Endodermal cell (in vitro differentiated cells): ENCODE measurements around the gene DPH7. TPM values are rescaled to one million over a fixed set of nuclear protein-coding genes. Genes with fewer than 3 reads are reported as not detected.
"Not testable (repeated sequence)": the region's sequence is repeated elsewhere in the genome, so short reads cannot be mapped to it uniquely, and the experiment has no call there.

Experiments
- DNase-seq: peaks from one replicate; pipeline ENCODE4 v3.0.0-alpha.2; 2017
- H3K27ac ChIP-seq: 2 replicates; pipeline ENCODE4 v1.5.1; 2013; ENCODE audit warnings: mild to moderate bottlenecking, low read depth, low read length, moderate library complexity
- H3K27me3 ChIP-seq: 2 replicates; pipeline ENCODE4 v1.6.1; 2013; ENCODE audit warnings: mild to moderate bottlenecking, low read length, moderate library complexity; ENCODE audit not compliant: insufficient read depth, control insufficient read depth, poor library complexity, severe bottlenecking
- H3K36me3 ChIP-seq: 2 replicates; pipeline ENCODE4 v1.7.0; 2013; ENCODE audit warnings: mild to moderate bottlenecking, low read length, moderate library complexity; ENCODE audit not compliant: control insufficient read depth, insufficient read depth
- H3K4me1 ChIP-seq: one replicate; pipeline ENCODE4 v1.7.0; 2013; ENCODE audit warnings: low read length; ENCODE audit not compliant: control insufficient read depth, insufficient read depth
- H3K4me3 ChIP-seq: 2 replicates; pipeline ENCODE4 v1.5.1; 2013; ENCODE audit warnings: mild to moderate bottlenecking, low read length, moderate library complexity
- H3K9ac ChIP-seq: 2 replicates; pipeline ENCODE4 v1.6.1; 2013; ENCODE audit warnings: mild to moderate bottlenecking, low read length, moderate library complexity; ENCODE audit not compliant: poor library complexity, severe bottlenecking; ENCODE audit errors: extremely low read depth
- H3K9me3 ChIP-seq: 2 replicates; pipeline ENCODE4 v1.6.1; 2013; ENCODE audit warnings: mild to moderate bottlenecking, low read length, moderate library complexity; ENCODE audit not compliant: control insufficient read depth
- H3K27ac Mint-ChIP-seq: 2 replicates; pipeline ENCODE4 v1.8.0; 2020; ENCODE audit warnings: mixed read lengths
- H3K27me3 Mint-ChIP-seq: 2 replicates; pipeline ENCODE4 v1.8.0; 2021; ENCODE audit warnings: mild to moderate bottlenecking, mixed read lengths; ENCODE audit not compliant: insufficient read depth
- H3K36me3 Mint-ChIP-seq: 2 replicates; pipeline ENCODE4 v1.8.0; 2020; ENCODE audit warnings: low read depth, mixed read lengths
- H3K4me1 Mint-ChIP-seq: 2 replicates; pipeline ENCODE4 v1.8.0; 2020; ENCODE audit warnings: mixed read lengths
- H3K4me3 Mint-ChIP-seq: 2 replicates; pipeline ENCODE4 v1.8.0; 2020; ENCODE audit warnings: mild to moderate bottlenecking, moderate library complexity, mixed read lengths
- H3K9me3 Mint-ChIP-seq: 2 replicates; pipeline ENCODE4 v1.8.0; 2020; ENCODE audit warnings: mild to moderate bottlenecking, mixed read lengths
- CTCF ChIP-seq: fragments of 200-600 bp; sonication (generic); conservative IDR thresholded peaks from 2 replicates; pipeline ENCODE4 v1.5.0; 2021; ENCODE audit warnings: antibody characterized with exemption, mild to moderate bottlenecking
- WGBS, 2 experiments: methylation state at CpG; one replicate each; pipeline versions ENCODE4 v1.1.5 to v1.1.7; 2013; ENCODE audit warnings: missing lambda C conversion rate in 2 of 2, mixed read lengths in 1 of 2; ENCODE audit not compliant: insufficient coverage in 1 of 2, insufficient read length in 1 of 2; 5-methylcytosine and 5-hydroxymethylcytosine counted together
- total RNA-seq, 2 donors: library from RNA; stranded (reverse); fragmentation: NEBNext Ultra II Directional in 1 of 2; extraction: Animal tissue kit (Norgen Biotek cat#: 25700) in 1 of 2; gene quantifications; 2 replicates in 1 of 2; 3 replicates in 1 of 2; pipeline ENCODE4 v1.2.1, GENCODE V29; 2021

The DPH7 gene
- total RNA-seq, 2 donors from 2014 or later, result 48.9 to 50.4 TPM

DNA sequence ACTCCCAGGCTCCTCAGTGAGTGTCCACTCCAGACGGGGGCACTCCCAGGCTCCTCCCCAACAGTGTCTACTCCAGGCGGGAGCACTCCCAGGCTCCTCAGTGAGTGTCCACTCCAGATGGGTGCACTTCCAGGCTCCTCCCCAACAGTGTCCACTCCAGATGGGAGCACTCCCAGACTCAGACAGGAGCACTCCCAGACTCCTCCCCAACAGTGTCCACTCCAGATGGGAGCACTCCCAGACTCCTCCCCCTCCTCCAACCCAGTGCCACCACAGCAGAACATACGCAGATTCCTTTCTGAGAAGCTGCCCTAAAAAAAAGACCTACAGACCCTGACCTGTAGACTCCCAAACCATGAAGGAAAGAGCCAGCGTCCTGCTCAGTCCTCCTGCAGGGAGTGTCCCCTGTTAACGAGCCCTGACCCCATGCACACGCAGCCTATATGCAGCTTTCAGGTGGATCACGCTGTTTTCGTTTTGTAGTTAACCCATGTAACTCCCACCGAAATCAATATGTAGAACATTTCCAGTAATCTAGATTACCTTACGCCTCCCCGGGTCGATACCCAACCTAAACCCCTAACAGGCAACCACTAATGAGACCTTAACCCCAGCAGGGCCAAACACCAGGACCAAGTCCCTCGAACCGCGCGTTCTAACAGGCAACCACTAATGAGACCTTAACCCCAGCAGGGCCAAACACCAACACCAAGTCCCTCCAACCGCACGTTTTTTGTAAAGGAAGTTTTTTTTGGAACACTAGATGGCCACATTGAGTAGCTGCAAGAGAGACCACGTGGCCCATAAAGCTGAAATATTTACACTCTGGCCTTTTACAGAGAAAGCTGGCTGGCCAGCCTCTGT lies 44.2 kb downstream of the DPH7 start:
- peak; percentile 72 for DNase-seq
- Mint-ChIP-seq H3K27me3 (no peaks in the 10 kb centered on the region), H3K9me3 (peaks cover 6% of the 10 kb centered on the region), H3K36me3 (peaks cover 5% of the 10 kb centered on the region), H3K4me1 (peaks cover 1% of the 10 kb centered on the region), H3K27ac (no peak overlapping the region), H3K4me3 (no peak overlapping the region)
- Histone ChIP-seq H3K4me3 (no peak overlapping the region), H3K9ac (no peak overlapping the region), H3K9me3 (no peaks in the 10 kb centered on the region), H3K4me1 (no peaks in the 10 kb centered on the region), H3K27ac (no peak overlapping the region), H3K27me3 (no peaks in the 10 kb centered on the region), H3K36me3 (no peaks in the 10 kb centered on the region)
- peak; percentile 75 for TF ChIP-seq CTCF
- WGBS, 2 experiments, result 70 to 75% methylated on average over 12 to 19 of the region's 19 CpGs

DNA sequence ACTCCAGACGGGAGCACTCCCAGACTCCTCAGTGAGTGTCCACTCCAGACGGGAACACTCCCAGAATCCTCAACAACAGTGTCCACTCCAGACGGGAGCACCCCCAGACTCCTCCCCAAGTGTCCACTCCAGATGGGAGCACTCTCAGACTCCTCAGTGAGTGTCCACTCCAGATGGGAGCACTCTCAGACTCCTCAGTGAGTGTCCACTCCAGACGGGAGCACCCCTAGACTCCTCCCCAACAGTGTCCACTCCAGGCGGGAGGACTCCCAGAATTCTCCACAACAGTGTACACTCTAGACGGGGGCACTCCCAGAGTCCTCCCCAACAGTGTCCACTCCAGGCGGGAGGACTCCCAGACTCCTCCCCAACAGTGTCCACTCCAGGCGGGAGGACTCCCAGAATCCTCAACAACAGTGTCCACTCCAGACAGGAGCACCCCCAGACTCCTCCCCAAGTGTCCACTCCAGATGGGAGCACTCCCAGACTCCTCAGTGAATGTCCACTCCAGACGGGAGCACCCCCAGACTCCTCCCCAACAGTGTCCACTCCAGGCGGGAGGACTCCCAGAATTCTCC lies 45.7 kb downstream of the DPH7 start:
- H3K27ac ChIP-seq, DNase-seq, H3K9ac ChIP-seq, H3K36me3 ChIP-seq, H3K9me3 Mint-ChIP-seq, H3K4me1 ChIP-seq, H3K27ac Mint-ChIP-seq, H3K4me1 Mint-ChIP-seq, H3K9me3 ChIP-seq, H3K27me3 ChIP-seq, H3K4me3 ChIP-seq, H3K27me3 Mint-ChIP-seq, H3K36me3 Mint-ChIP-seq, H3K4me3 Mint-ChIP-seq: not testable (repeated sequence)
- WGBS, 2 experiments, result 83 to 89% methylated on average over 3 to 10 of the region's 10 CpGs

- Histone ChIP-seq H3K4me1 (no peaks in the 10 kb centered on the region), H3K4me3 (no peak overlapping the region), H3K9me3 (no peaks in the 10 kb centered on the region), H3K9ac (no peak overlapping the region), H3K27ac (no peak overlapping the region), H3K27me3 (no peaks in the 10 kb centered on the region), H3K36me3 (no peaks in the 10 kb centered on the region)
- Mint-ChIP-seq H3K27ac (no peak overlapping the region), H3K27me3 (no peaks in the 10 kb centered on the region), H3K4me3 (no peak overlapping the region), H3K4me1 (peaks cover 1% of the 10 kb centered on the region), H3K36me3 (peaks cover 5% of the 10 kb centered on the region), H3K9me3 (peaks cover 6% of the 10 kb centered on the region)
- no peak for TF ChIP-seq CTCF
- WGBS, 2 experiments, result 91 to 100% methylated on average over 6 to 17 of the region's 17 CpGs
- DNase-seq, result no peak
Measured at GRCh38 chr9:137531099-137531765, 47.5 kb downstream of the DPH7 start.
